ENCODE results near the gene ZCWPW2.
A peak's percentile ranks its signal among the peaks of the same experiment; 100 is the strongest.

DNA sequence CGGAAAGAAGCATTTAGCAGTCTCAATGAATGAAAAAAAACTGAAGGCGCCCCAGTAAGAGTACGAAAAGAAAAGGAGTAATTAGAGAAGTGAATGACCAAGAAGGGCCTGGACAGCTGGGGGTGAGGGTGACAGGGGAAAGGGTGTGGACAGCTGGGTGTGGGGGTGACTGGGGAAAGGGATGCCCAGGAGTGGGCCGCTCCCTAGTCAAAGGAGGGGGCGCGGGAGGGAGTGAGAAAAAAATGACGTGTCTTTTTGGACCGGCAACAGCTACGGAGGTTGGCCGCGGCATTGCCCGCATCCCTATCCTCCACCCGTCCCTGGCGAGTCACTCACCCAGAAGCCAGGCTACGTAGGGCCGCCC is 274 bp upstream of the ZCWPW2 start:
- TF ChIP-seq, protein P1, sequence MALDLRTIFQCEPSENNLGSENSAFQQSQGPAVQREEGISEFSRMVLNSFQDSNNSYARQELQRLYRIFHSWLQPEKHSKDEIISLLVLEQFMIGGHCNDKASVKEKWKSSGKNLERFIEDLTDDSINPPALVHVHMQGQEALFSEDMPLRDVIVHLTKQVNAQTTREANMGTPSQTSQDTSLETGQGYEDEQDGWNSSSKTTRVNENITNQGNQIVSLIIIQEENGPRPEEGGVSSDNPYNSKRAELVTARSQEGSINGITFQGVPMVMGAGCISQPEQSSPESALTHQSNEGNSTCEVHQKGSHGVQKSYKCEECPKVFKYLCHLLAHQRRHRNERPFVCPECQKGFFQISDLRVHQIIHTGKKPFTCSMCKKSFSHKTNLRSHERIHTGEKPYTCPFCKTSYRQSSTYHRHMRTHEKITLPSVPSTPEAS (tag by site-specific recombination; IDR thresholded peaks at IDR 0.05) = no peak
- TF ChIP-seq, protein P2, sequence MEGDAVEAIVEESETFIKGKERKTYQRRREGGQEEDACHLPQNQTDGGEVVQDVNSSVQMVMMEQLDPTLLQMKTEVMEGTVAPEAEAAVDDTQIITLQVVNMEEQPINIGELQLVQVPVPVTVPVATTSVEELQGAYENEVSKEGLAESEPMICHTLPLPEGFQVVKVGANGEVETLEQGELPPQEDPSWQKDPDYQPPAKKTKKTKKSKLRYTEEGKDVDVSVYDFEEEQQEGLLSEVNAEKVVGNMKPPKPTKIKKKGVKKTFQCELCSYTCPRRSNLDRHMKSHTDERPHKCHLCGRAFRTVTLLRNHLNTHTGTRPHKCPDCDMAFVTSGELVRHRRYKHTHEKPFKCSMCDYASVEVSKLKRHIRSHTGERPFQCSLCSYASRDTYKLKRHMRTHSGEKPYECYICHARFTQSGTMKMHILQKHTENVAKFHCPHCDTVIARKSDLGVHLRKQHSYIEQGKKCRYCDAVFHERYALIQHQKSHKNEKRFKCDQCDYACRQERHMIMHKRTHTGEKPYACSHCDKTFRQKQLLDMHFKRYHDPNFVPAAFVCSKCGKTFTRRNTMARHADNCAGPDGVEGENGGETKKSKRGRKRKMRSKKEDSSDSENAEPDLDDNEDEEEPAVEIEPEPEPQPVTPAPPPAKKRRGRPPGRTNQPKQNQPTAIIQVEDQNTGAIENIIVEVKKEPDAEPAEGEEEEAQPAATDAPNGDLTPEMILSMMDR (tag by site-specific recombination; IDR thresholded peaks at IDR 0.05) = no peak
- TF ChIP-seq, protein P3, sequence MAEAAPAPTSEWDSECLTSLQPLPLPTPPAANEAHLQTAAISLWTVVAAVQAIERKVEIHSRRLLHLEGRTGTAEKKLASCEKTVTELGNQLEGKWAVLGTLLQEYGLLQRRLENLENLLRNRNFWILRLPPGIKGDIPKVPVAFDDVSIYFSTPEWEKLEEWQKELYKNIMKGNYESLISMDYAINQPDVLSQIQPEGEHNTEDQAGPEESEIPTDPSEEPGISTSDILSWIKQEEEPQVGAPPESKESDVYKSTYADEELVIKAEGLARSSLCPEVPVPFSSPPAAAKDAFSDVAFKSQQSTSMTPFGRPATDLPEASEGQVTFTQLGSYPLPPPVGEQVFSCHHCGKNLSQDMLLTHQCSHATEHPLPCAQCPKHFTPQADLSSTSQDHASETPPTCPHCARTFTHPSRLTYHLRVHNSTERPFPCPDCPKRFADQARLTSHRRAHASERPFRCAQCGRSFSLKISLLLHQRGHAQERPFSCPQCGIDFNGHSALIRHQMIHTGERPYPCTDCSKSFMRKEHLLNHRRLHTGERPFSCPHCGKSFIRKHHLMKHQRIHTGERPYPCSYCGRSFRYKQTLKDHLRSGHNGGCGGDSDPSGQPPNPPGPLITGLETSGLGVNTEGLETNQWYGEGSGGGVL (tag by site-specific recombination; IDR thresholded peaks at IDR 0.05) = peak; percentile 76
- TF ChIP-seq MYNN (tag by site-specific recombination; IDR thresholded peaks at IDR 0.05; ENCODE audit: borderline replicate concordance) (no peak), ZNF221 (tag by site-specific recombination; IDR thresholded peaks at IDR 0.05; ENCODE audit: borderline replicate concordance) (no peak), SP2 (tag by site-specific recombination; IDR thresholded peaks at IDR 0.05) (no peak), ZNF670 (tag by site-specific recombination; IDR thresholded peaks at IDR 0.05; ENCODE audit: low read depth) (no peak), ZNF184 (tag by site-specific recombination; IDR thresholded peaks at IDR 0.05) (no peak)
- TF ChIP-seq, protein P4, sequence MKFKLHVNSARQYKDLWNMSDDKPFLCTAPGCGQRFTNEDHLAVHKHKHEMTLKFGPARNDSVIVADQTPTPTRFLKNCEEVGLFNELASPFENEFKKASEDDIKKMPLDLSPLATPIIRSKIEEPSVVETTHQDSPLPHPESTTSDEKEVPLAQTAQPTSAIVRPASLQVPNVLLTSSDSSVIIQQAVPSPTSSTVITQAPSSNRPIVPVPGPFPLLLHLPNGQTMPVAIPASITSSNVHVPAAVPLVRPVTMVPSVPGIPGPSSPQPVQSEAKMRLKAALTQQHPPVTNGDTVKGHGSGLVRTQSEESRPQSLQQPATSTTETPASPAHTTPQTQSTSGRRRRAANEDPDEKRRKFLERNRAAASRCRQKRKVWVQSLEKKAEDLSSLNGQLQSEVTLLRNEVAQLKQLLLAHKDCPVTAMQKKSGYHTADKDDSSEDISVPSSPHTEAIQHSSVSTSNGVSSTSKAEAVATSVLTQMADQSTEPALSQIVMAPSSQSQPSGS (tag by site-specific recombination; IDR thresholded peaks at IDR 0.05; ENCODE audit: low read depth) = no peak
- TF ChIP-seq, protein P5, sequence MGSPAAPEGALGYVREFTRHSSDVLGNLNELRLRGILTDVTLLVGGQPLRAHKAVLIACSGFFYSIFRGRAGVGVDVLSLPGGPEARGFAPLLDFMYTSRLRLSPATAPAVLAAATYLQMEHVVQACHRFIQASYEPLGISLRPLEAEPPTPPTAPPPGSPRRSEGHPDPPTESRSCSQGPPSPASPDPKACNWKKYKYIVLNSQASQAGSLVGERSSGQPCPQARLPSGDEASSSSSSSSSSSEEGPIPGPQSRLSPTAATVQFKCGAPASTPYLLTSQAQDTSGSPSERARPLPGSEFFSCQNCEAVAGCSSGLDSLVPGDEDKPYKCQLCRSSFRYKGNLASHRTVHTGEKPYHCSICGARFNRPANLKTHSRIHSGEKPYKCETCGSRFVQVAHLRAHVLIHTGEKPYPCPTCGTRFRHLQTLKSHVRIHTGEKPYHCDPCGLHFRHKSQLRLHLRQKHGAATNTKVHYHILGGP (tag by site-specific recombination; IDR thresholded peaks at IDR 0.05) = no peak

All from HEK293 (cell line).